Embryonic facial prominence (tissue), 1 donor: ENCODE results near the gene PMF1.
A peak's percentile ranks its signal among the peaks of the same experiment; 100 is the strongest.

Source experiments
- DNase-seq: peaks from one replicate; pipeline ENCODE4 v3.0.0-alpha.2; 2016; ENCODE audit errors: extremely low spot score

The PMF1 gene

DNA sequence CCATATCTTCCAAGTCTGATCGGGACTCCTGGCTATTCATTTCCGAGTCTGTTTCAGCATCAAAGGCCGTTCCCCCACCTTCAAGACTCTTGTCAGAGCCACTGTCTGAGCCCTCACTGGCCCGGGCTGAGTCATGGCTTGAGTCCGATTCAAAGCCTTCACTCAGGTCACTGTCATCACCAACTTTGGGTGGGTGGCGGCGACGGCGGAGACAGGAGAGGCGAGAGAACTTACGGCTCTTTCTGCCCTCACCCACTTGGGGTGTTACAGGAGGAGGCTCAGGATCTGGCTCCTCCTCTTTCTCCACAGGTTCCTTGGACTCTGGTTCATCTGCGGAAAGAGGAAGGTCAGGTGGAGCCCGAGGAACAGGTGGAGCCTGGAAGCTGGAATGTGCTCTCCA is 53.2 kb downstream of the PMF1 start:
- no peak for DNase-seq

GRCh38 chr1:156268336-156268735 is 55.5 kb downstream of the PMF1 start:
- no peak for DNase-seq

- no peak for DNase-seq
Observed at GRCh38 chr1:156270314-156270713, 57.5 kb downstream of the PMF1 start.

DNA sequence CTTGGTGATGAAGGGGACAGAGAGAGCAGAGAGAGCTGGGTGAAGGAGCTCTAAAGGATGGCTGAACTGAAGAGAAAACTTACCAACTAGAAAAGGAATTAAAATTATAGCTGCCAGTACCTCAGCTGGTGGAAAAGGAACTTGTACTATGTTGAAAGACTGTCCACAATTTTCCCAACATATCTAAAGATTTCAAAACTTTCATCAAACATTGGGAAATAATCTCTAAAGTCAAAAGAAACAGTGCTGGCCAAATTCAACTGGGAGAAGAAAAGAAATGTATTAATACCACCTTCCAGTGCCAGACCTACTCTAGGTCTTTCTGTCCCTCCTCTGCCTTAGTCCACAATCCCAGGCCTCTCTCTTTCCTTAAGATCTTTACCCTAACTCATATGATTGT is 63.7 kb downstream of the PMF1 start:
- DNase-seq = no peak

DNA sequence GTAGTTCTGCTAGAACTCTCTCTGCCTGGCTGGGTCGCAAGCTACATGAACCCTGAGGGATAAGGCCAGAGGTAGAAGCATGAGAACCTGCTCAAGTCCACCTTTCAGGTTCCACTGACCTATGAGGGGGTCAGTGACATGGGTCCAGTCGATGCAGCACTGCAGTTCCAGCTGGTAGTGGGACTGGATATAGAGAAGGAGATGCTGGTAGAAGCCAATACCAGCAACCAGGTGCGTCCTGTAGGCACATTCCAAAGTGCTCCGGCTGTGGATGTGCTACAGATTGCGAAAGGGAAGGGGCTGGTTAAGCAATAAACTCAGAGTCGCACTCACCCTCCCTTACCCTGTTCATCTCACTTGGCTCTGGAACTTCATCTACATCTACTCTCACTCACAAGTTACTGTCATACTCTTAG is 64.2 kb downstream of the PMF1 start:
- no peak for DNase-seq

- DNase-seq = no peak
Observed at GRCh38 chr1:156279837-156280236, 67.0 kb downstream of the PMF1 start.

GRCh38 chr1:156281281-156281680 is 68.5 kb downstream of the PMF1 start:
- no peak for DNase-seq

- no peak for DNase-seq
Observed at GRCh38 chr1:156281693-156282478, 69.1 kb downstream of the PMF1 start.

DNA sequence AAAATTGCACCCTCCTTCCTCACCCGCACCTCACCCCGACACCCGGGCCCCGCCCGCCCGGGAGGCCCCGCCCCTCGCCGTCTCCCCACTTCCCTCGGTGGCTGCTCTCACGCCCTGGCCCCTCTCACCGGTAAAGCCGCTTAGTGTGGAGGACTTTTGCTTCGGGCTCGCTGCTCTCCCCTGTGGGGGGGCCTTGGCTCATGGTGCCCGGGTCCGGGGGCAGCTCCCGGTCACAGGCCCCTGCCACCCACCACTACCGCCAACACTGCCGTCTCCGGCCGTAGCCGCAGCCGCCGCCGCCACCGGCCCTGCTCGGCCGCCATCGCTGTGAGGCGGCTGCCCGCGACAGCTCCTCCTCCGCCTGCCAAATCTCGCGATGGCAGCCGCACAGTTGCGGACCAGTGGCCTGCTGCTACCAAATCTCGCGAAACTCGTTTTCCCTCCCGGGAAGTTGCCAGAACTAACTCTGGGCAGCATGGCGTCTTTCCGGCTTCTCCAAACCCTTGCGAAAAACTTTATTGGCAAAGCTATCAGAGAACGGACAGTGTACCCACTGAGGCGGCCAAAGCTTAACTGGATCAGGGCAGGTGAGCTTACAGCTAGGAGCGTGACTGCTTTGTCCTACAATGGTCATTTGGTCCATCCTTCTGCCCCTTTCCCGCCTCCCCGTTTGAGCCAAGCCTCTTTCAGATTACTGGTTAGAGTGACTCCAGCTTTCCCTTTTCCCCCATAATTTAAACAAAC is 69.8 kb downstream of the PMF1 start, which contains the start of gene SMG5:
TSS of gene SMG5 (minus strand) at position 347 of the 744 bp plus-strand sequence. CDS start at position 202, 145 bp downstream.
- DNase-seq = peak; percentile 97

DNA sequence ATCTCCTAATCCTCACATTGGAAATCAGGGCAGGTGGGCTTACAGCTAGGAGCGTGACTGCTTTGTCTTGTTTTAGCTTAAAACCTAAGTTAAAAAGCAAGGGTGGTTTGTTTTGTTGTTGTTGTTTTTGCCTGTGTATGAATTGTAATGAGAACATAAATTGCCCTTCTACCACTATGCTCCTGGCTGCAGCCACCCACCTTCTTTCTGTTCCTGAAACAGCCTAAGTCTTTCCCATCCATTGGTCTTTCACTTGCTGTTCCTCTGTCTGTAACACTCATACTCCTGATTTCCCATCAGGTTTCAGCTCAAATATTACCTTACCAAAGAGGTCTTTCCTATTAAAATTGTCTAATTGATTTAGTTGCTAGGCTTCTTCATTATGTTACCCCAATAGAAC is 70.7 kb downstream of the PMF1 start:
- no peak for DNase-seq

GRCh38 chr1:156284112-156284511 is 71.3 kb downstream of the PMF1 start, which contains the start of gene TMEM79:
Gene TMEM79 (plus strand): TSS chr1:156284325. CDS start chr1:156285227, 902 bp downstream.
- DNase-seq = no peak

DNA sequence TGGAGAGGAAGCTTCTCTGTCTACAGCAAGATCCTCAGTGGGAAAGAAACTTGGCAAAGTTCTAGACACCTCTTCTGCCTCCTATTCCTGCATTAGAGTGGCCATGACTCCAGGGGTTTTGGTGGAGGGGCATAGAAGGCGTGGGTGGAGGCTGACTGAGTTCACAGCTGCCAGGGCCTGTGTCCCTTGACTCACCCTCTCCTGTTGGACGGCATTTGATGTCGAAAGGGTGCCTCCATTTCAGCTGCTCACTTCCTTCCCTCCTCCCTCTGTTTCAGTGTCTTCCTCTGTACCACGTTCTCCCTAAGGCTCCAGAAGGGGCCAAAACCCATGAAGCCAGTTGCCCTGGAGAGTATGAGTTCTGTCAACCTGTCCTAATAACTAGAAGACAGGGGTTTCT is 72.0 kb downstream of the PMF1 start:
- no peak for DNase-seq

GRCh38 chr1:156285437-156285836 is 72.6 kb downstream of the PMF1 start:
- no peak for DNase-seq

GRCh38 chr1:156286061-156286460 is 73.3 kb downstream of the PMF1 start:
- DNase-seq = no peak
